NCI-H82 treated with DMSO at 0.1 percent for 48 hours (cell line): Measurements from ENCODE around the gene HSD3B7.
"Not testable (repeated sequence)": the region's sequence is repeated elsewhere in the genome, so short reads cannot be mapped to it uniquely, and the experiment has no call there.

Experiments used
- DNase-seq: peaks from one replicate; lab custom pipeline; 2025; ENCODE audit not compliant: unreplicated experiment; lab: John Stamatoyannopoulos, UW

Gene HSD3B7

GRCh38 chr16:30998852-30999761, 14.1 kb downstream of the HSD3B7 start:
- DNase-seq = no peak

GRCh38 chr16:31000671-31001382, 15.8 kb downstream of the HSD3B7 start:
- DNase-seq = no peak

- DNase-seq = no peak
These were observed 16.7 kb downstream of the HSD3B7 start for GRCh38 chr16:31001507-31002249.

GRCh38 chr16:31002250-31002700, 17.3 kb downstream of the HSD3B7 start:
- DNase-seq = no peak

- DNase-seq = no peak
These were observed 17.9 kb downstream of the HSD3B7 start for GRCh38 chr16:31002862-31003341.

GRCh38 chr16:31003744-31004143, 18.7 kb downstream of the HSD3B7 start:
- DNase-seq = no peak

GRCh38 chr16:31004658-31005057, 19.7 kb downstream of the HSD3B7 start:
- DNase-seq = no peak

- peak; percentile 54 for DNase-seq
These were observed 20.5 kb downstream of the HSD3B7 start for GRCh38 chr16:31005350-31006085.

GRCh38 chr16:31006086-31006385, 21.0 kb downstream of the HSD3B7 start:
- peak; percentile 54 for DNase-seq

- DNase-seq = no peak
These were observed 21.6 kb downstream of the HSD3B7 start for GRCh38 chr16:31006589-31006988.

GRCh38 chr16:31007684-31008083, 22.7 kb downstream of the HSD3B7 start:
- no peak for DNase-seq

- DNase-seq = no peak
These were observed 23.1 kb downstream of the HSD3B7 start for GRCh38 chr16:31008149-31008548.

GRCh38 chr16:31008551-31008950, 23.5 kb downstream of the HSD3B7 start:
- no peak for DNase-seq

- no peak for DNase-seq
These were observed 24.1 kb downstream of the HSD3B7 start for GRCh38 chr16:31009120-31009519.

GRCh38 chr16:31009894-31010584, 25.0 kb downstream of the HSD3B7 start:
- DNase-seq = no peak

GRCh38 chr16:31010585-31011325, 25.7 kb downstream of the HSD3B7 start, which contains the start of gene STX1B:
Gene STX1B (minus strand): TSS chr16:31010638. CDS start chr16:31010396, 242 bp downstream.
- no peak for DNase-seq

GRCh38 chr16:31011815-31012214, 26.8 kb downstream of the HSD3B7 start:
- DNase-seq = not testable (repeated sequence)

GRCh38 chr16:31013292-31013691, 28.3 kb downstream of the HSD3B7 start:
- DNase-seq = not testable (repeated sequence)

GRCh38 chr16:31016018-31016417, 31.0 kb downstream of the HSD3B7 start:
- DNase-seq = no peak
